ENCODE data around the gene FARSA. TPM values are rescaled to one million over a fixed set of nuclear protein-coding genes. Genes with fewer than 3 reads are reported as not detected.

The FARSA gene
- total RNA-seq, 1 experiment from 2014 or later: 75.9 TPM

DNA sequence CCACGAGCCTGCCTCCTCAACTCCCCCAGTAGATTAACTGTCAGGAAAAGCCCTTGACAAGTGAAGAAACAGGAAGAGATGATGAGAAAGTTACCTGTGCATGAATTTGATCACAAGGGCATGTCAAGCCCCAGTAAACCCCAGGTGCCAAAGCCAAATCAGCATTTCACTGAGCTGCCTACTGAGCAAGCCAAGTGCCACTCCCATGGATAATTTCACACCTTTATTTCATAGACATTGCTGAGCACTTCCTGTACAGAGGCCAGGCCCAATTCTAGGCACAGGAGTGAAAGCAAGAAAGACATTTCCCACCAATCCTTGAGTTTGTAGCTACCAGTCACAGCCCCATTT, 21.1 kb upstream of the FARSA start:
- Mint-ChIP-seq H3K36me3 (ENCODE audit: insufficient read depth, unreplicated experiment) (peaks cover 76% of the 10 kb centered on the region), H3K27ac (ENCODE audit: unreplicated experiment) (peak overlapping the region; percentile 77), H3K4me1 (ENCODE audit: low read depth, unreplicated experiment) (peaks cover 13% of the 10 kb centered on the region), H3K4me3 (ENCODE audit: unreplicated experiment) (no peak overlapping the region), H3K27me3 (ENCODE audit: insufficient read depth, unreplicated experiment) (no peaks in the 10 kb centered on the region), H3K9me3 (ENCODE audit: unreplicated experiment) (no peaks in the 10 kb centered on the region)
- TF ChIP-seq, protein P1, sequence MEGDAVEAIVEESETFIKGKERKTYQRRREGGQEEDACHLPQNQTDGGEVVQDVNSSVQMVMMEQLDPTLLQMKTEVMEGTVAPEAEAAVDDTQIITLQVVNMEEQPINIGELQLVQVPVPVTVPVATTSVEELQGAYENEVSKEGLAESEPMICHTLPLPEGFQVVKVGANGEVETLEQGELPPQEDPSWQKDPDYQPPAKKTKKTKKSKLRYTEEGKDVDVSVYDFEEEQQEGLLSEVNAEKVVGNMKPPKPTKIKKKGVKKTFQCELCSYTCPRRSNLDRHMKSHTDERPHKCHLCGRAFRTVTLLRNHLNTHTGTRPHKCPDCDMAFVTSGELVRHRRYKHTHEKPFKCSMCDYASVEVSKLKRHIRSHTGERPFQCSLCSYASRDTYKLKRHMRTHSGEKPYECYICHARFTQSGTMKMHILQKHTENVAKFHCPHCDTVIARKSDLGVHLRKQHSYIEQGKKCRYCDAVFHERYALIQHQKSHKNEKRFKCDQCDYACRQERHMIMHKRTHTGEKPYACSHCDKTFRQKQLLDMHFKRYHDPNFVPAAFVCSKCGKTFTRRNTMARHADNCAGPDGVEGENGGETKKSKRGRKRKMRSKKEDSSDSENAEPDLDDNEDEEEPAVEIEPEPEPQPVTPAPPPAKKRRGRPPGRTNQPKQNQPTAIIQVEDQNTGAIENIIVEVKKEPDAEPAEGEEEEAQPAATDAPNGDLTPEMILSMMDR (IDR thresholded peaks at IDR 0.05; ENCODE audit: insufficient read depth in 1 of 2, low read depth in 1 of 2, low read length in 1 of 2, severe bottlenecking in 1 of 2, unreplicated experiment in 1 of 2): no peak
- no peaks in the 10 kb centered on the region for H3K27me3 ChIP-seq (replicated peaks; ENCODE audit: control insufficient read depth, insufficient read depth, low read length)
- CTCF ChIA-PET: interaction anchor here (0.8 kb wide), 1 partner anchor 11 kb away, joined by 3 read pairs; no protein-coding TSS in a partner anchor
- no peak overlapping the region for H3K4me3 ChIP-seq (ENCODE audit: low read depth, low read length)
- no peak for DNase-seq
- peaks cover 4% of the 10 kb centered on the region for H3K36me3 ChIP-seq (ENCODE audit: control insufficient read depth, insufficient read depth, low read length)
- POLR2A ChIA-PET: no interaction called here
- H3K9me3 ChIP-seq: no peaks in the 10 kb centered on the region
- peaks cover 9% of the 10 kb centered on the region; the same call in 1 of the 2 replicates for H3K4me1 ChIP-seq
- no TSS peak for BruUV-seq (replicated peaks)
- intact Hi-C loops (cut with micrococcal nuclease; ENCODE audit: unreplicated experiment): no loop called here

DNA sequence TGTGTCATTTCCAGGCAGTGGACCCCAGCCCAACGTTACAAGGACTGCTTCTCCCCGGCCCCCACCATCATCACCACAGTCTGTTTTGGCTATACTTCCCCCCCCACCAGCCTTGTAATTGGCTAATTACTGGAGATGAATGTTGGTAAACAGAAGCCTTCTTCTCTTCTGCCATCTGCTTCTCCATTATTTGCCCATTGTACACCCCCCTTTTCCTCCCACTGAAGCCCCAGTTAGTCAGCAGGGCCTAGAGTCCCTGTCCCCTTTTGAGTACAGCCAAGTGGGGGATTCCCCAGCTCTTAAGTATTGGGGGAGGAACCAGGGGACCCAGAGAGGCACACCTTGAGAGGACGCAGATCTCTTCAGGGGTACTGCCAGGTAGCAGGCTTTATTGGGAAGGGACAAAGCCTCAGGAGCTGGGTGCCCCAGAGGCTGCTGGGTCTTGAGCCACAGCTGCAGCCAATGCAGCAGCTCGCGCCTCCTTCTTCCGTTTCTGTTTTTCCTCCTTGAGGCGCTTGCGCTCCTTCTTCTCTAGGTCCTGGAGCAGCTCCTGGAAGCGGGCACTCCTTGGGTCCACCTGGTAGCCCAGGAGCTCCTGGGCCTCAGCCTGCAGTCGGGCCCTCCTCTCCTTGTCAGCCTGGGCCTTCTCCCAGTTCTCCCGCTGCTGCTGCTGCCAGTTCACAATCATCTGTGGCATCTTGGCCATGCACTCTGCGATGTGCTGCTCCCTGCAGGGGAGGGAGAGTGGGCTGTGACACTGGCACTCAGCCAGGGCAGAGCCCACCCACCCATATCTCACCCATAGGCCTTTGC, 20.5 kb upstream of the FARSA start:
- TF ChIP-seq, protein P1 (IDR thresholded peaks at IDR 0.05; ENCODE audit: insufficient read depth in 1 of 2, low read depth in 1 of 2, low read length in 1 of 2, severe bottlenecking in 1 of 2, unreplicated experiment in 1 of 2): no peak
- no TSS peak for BruUV-seq (replicated peaks)
- no peak for DNase-seq
- CTCF ChIA-PET: interaction anchor here (0.8 kb wide), 1 partner anchor 11 kb away, joined by 3 read pairs; no protein-coding TSS in a partner anchor
- peaks cover 82% of the 10 kb centered on the region for H3K36me3 Mint-ChIP-seq (ENCODE audit: insufficient read depth, unreplicated experiment)
- no peak overlapping the region for H3K4me3 Mint-ChIP-seq (ENCODE audit: unreplicated experiment)
- H3K4me1 ChIP-seq: peaks cover 9% of the 10 kb centered on the region; the same call in 1 of the 2 replicates
- intact Hi-C loops (cut with micrococcal nuclease; ENCODE audit: unreplicated experiment): no loop called here
- no peaks in the 10 kb centered on the region for H3K9me3 Mint-ChIP-seq (ENCODE audit: unreplicated experiment)
- H3K27me3 Mint-ChIP-seq (ENCODE audit: insufficient read depth, unreplicated experiment): no peaks in the 10 kb centered on the region
- no peaks in the 10 kb centered on the region for H3K9me3 ChIP-seq
- H3K27ac Mint-ChIP-seq (ENCODE audit: unreplicated experiment): peak overlapping the region; percentile 77
- H3K4me1 Mint-ChIP-seq (ENCODE audit: low read depth, unreplicated experiment): peaks cover 13% of the 10 kb centered on the region
- H3K36me3 ChIP-seq (ENCODE audit: control insufficient read depth, insufficient read depth, low read length): peaks cover 4% of the 10 kb centered on the region
- no peaks in the 10 kb centered on the region for H3K27me3 ChIP-seq (replicated peaks; ENCODE audit: control insufficient read depth, insufficient read depth, low read length)
- POLR2A ChIA-PET: no interaction called here
- H3K4me3 ChIP-seq (ENCODE audit: low read depth, low read length): no peak overlapping the region

DNA sequence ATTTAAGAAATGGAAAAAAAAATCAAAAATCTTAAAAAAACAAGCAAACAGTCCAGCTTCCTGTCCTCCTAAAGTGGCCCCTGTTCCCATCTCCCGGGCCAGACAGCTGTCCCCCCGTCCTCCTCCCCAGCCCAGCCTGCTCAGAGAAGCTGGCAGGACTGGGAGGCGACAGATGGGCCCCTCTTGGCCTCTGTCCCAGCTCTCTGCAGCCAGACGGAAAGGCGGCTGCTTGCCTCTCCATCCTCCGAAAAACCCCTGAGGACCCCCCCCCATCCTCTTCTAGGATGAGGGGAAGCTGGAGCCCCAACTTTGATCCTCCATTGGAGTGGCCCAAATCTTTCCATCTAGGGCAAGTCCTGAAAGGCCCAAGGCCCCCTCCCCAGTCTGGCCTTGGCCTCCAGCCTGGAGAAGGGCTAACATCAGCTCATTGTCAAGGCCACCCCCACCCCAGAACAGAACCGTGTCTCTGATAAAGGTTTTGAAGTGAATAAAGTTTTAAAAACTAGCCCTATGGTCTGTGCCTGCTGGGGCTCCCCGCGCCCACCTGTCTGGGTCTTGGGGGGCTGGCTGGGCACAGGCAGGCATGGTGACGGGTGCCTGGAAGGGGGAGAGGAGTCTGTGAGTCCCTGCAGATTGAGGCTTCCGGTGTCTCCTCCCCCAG, 19.8 kb upstream of the FARSA start:
- no peaks in the 10 kb centered on the region for H3K27me3 ChIP-seq (replicated peaks; ENCODE audit: control insufficient read depth, insufficient read depth, low read length)
- CTCF ChIA-PET: interaction anchor here (0.5 kb wide), 1 partner anchor 27 kb away, joined by 3 read pairs; no protein-coding TSS in a partner anchor
- TSS peak; percentile 86 for BruUV-seq (replicated peaks)
- peaks cover 9% of the 10 kb centered on the region; the same call in 1 of the 2 replicates for H3K4me1 ChIP-seq
- DNase-seq: no peak
- intact Hi-C loops (cut with micrococcal nuclease; ENCODE audit: unreplicated experiment): no loop called here
- Mint-ChIP-seq H3K9me3 (ENCODE audit: unreplicated experiment) (no peaks in the 10 kb centered on the region), H3K4me3 (ENCODE audit: unreplicated experiment) (no peak overlapping the region), H3K36me3 (ENCODE audit: insufficient read depth, unreplicated experiment) (peaks cover 89% of the 10 kb centered on the region), H3K27me3 (ENCODE audit: insufficient read depth, unreplicated experiment) (no peaks in the 10 kb centered on the region), H3K4me1 (ENCODE audit: low read depth, unreplicated experiment) (peaks cover 13% of the 10 kb centered on the region), H3K27ac (ENCODE audit: unreplicated experiment) (no peak overlapping the region)
- H3K4me3 ChIP-seq (ENCODE audit: low read depth, low read length): no peak overlapping the region
- no peaks in the 10 kb centered on the region for H3K9me3 ChIP-seq
- peaks cover 4% of the 10 kb centered on the region for H3K36me3 ChIP-seq (ENCODE audit: control insufficient read depth, insufficient read depth, low read length)
- TF ChIP-seq, protein P1 (IDR thresholded peaks at IDR 0.05; ENCODE audit: insufficient read depth in 1 of 2, low read depth in 1 of 2, low read length in 1 of 2, severe bottlenecking in 1 of 2, unreplicated experiment in 1 of 2): no peak
- POLR2A ChIA-PET: no interaction called here

All from Caco-2 (cell line).